Thoracic aorta (tissue), 2 donors: ENCODE measurements around the gene ADGRB3. TPM values are rescaled to one million over a fixed set of nuclear protein-coding genes. Genes with fewer than 3 reads are reported as not detected.
"Not testable (repeated sequence)": the region's sequence is repeated elsewhere in the genome, so short reads cannot be mapped to it uniquely, and the experiment has no call there.

ENCODE experiments used
- ATAC-seq: fragments of 150-250 bp; one replicate; pipeline ENCODE4 v1.8.0; 2017; ENCODE audit warnings: low read depth; ENCODE audit not compliant: insufficient number of reproducible peaks, low FRiP score
- DNase-seq: peaks from one replicate; pipeline ENCODE4 v3.0.0-alpha.2; 2020; ENCODE audit warnings: low spot score
- H3K27ac ChIP-seq, 2 donors: fragments of 200-600 bp; sonication (generic); 1 replicate in 1 of 2; 2 replicates in 1 of 2; pipeline ENCODE4 v1.5.1; 2016; ENCODE audit warnings: mild to moderate bottlenecking in 2 of 2, moderate library complexity in 2 of 2
- H3K27me3 ChIP-seq: fragments of 200-600 bp; sonication (generic); replicated peaks from 2 replicates; pipeline ENCODE4 v1.6.0; 2016; ENCODE audit warnings: mild to moderate bottlenecking; ENCODE audit not compliant: insufficient read depth
- H3K36me3 ChIP-seq: fragments of 200-600 bp; sonication (generic); one replicate; pipeline ENCODE4 v1.5.1; 2016
- H3K4me1 ChIP-seq, 2 donors: fragments of 200-600 bp; sonication (generic); 1 replicate in 1 of 2; 2 replicates in 1 of 2; pipeline versions ENCODE4 v1.5.1 to v1.6.0; 2016; ENCODE audit warnings: low read depth in 2 of 2, mild to moderate bottlenecking in 1 of 2; ENCODE audit not compliant: control insufficient read depth in 1 of 2
- H3K4me3 ChIP-seq: fragments of 200-600 bp; sonication (generic); 2 replicates; pipeline ENCODE4 v1.5.1; 2016; ENCODE audit warnings: mild to moderate bottlenecking
- H3K9me3 ChIP-seq: fragments of 200-600 bp; sonication (generic); 2 replicates; pipeline ENCODE4 v1.5.1; 2016
- total RNA-seq, 2 donors: library from RNA; depleted of rRNA; stranded (reverse); fragments of >200 nt; gene quantifications; one replicate each; pipeline versions ENCODE4 v1.1.0 to v1.2.3, GENCODE V29; 2016
- TF ChIP-seq, protein P1 (sequence below): fragments of 200-600 bp; sonication (generic); IDR thresholded peaks from one replicate; pipeline ENCODE4 v1.5.1; 2019; ENCODE audit warnings: antibody characterized with exemption

Gene ADGRB3
- total RNA-seq, 2 donors from 2014 or later, result 2.4 to 10.1 TPM

GRCh38 chr6:68741501-68742386 lies 106.7 kb downstream of the ADGRB3 start:
- Histone ChIP-seq H3K36me3 (no peaks in the 10 kb centered on the region), H3K27ac (no peak overlapping the region), H3K27me3 (no peaks in the 10 kb centered on the region), H3K9me3 (no peaks in the 10 kb centered on the region), H3K4me3 (no peak overlapping the region), H3K4me1 (no peaks in the 10 kb centered on the region)
- DNase-seq (no peak), ATAC-seq (no peak)
- TF ChIP-seq, protein P1, sequence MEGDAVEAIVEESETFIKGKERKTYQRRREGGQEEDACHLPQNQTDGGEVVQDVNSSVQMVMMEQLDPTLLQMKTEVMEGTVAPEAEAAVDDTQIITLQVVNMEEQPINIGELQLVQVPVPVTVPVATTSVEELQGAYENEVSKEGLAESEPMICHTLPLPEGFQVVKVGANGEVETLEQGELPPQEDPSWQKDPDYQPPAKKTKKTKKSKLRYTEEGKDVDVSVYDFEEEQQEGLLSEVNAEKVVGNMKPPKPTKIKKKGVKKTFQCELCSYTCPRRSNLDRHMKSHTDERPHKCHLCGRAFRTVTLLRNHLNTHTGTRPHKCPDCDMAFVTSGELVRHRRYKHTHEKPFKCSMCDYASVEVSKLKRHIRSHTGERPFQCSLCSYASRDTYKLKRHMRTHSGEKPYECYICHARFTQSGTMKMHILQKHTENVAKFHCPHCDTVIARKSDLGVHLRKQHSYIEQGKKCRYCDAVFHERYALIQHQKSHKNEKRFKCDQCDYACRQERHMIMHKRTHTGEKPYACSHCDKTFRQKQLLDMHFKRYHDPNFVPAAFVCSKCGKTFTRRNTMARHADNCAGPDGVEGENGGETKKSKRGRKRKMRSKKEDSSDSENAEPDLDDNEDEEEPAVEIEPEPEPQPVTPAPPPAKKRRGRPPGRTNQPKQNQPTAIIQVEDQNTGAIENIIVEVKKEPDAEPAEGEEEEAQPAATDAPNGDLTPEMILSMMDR, result no peak

- Histone ChIP-seq H3K27me3 (no peaks in the 10 kb centered on the region), H3K4me1 (no peaks in the 10 kb centered on the region), H3K27ac (no peak overlapping the region), H3K4me3 (no peak overlapping the region), H3K9me3 (no peaks in the 10 kb centered on the region), H3K36me3 (no peaks in the 10 kb centered on the region)
- DNase-seq, result no peak
- TF ChIP-seq, protein P1, result no peak
- no peak for ATAC-seq
Observed at GRCh38 chr6:68743099-68743498, 108.0 kb downstream of the ADGRB3 start.

- not testable (repeated sequence) for H3K27ac ChIP-seq, ATAC-seq, H3K9me3 ChIP-seq
Observed at GRCh38 chr6:68744376-68744775, 109.3 kb downstream of the ADGRB3 start.

DNA sequence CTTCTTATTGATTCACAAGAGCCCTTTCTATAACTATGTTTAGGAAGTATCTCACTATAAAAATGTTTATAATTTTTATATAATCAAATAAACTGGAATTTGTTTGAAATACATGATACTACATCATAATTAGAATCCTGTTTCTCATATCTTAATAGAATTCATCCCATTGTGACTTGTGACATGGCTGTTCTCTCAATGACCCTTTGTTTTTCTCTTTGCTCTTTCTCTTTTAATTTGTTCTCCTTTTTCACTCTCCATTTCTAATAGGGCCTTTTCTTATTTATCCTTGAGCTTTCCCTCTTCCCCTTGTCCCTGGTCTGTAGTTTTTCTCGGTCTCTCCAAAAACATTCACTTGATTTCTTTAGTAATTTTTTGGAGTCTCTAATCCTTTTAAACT lies 111.3 kb downstream of the ADGRB3 start:
- no peak for ATAC-seq
- no peaks in the 10 kb centered on the region for H3K4me1 ChIP-seq
- no peak overlapping the region for H3K4me3 ChIP-seq
- no peaks in the 10 kb centered on the region for H3K9me3 ChIP-seq
- TF ChIP-seq, protein P1, result no peak
- H3K27ac ChIP-seq, result no peak overlapping the region
- H3K27me3 ChIP-seq, result no peaks in the 10 kb centered on the region
- H3K36me3 ChIP-seq, result no peaks in the 10 kb centered on the region
- no peak for DNase-seq

More at GRCh38 chr6:68744376-68744775, 109.3 kb downstream of the ADGRB3 start:
- not testable (repeated sequence) for H3K4me3 ChIP-seq, H3K4me1 ChIP-seq, H3K27me3 ChIP-seq, DNase-seq, H3K36me3 ChIP-seq

DNA sequence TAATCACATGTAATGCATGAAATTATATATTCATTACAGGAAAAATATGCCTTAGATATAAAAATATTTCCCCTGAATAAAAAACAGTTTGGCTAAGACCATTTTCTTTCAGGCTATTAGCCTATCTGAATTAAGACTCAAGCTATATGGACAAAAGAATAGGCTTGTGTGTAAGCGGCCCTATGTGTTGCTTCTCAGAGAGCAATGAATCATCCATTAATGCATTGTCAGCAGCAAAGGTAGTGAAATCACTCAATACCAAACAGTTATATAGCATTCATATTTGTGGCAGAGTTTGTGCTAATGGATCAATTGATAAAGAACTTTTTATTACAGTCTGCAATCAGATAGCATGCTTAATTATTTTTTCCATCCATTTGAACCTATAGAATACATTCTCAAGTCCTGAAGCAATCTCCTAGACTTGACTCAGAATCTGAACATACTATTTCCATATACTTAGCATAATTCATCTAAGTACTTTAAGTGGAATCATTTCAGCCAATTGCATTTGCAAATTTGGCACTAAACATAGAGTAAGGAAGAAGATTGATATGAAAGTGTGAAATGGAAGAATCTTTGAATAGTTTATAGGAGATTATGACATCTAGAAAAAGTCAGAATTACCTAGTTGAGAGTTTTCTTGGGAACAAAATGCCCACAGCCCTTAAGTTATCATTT lies 112.2 kb downstream of the ADGRB3 start:
- TF ChIP-seq, protein P1, result no peak
- H3K9me3 ChIP-seq, result no peaks in the 10 kb centered on the region
- no peak overlapping the region for H3K4me3 ChIP-seq
- no peaks in the 10 kb centered on the region for H3K4me1 ChIP-seq
- ATAC-seq (no peak), DNase-seq (no peak)
- no peak overlapping the region for H3K27ac ChIP-seq
- H3K27me3 ChIP-seq, result no peaks in the 10 kb centered on the region
- H3K36me3 ChIP-seq, result no peaks in the 10 kb centered on the region

DNA sequence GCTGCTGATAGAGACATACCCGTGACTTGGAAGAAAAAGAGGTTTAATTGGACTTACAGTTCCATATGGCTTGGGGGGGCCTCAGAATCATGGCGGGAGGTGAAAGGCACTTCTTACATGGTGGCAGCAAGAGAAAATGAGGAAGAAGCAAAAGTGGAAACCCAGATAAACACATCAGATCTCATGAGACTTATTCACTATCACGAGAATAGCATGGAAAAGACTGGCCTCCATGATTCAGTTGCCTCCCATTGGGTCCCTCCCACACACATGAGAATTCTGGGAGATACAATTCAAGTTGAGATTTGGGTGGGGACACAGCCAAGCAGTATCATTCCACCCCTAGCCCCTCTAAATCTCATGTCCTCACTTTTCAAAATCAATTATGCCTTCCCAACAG lies 112.8 kb downstream of the ADGRB3 start:
- not testable (repeated sequence) for H3K27me3 ChIP-seq, H3K4me3 ChIP-seq, H3K27ac ChIP-seq, H3K4me1 ChIP-seq, DNase-seq, ATAC-seq, H3K9me3 ChIP-seq, H3K36me3 ChIP-seq
